Mucosa of rectum (tissue), 2 donors: ENCODE results near the gene ANKRD33B.
A peak's percentile ranks its signal among the peaks of the same experiment; 100 is the strongest.
"Not testable (repeated sequence)": the region's sequence is repeated elsewhere in the genome, so short reads cannot be mapped to it uniquely, and the experiment has no call there.

Source experiments
- H3K27ac ChIP-seq, 2 donors: one replicate each; pipeline ENCODE4 v1.7.0; 2013; ENCODE audit warnings: inconsistent platforms in 2 of 2, low read depth in 2 of 2, low read length in 2 of 2
- H3K27me3 ChIP-seq, 2 donors: one replicate each; pipeline ENCODE4 v1.7.0; 2013; ENCODE audit warnings: low read length in 2 of 2; ENCODE audit not compliant: control insufficient read depth in 2 of 2, insufficient read depth in 2 of 2
- H3K36me3 ChIP-seq, 2 donors: one replicate each; pipeline ENCODE4 v1.7.0; 2013; ENCODE audit warnings: low read length in 2 of 2; ENCODE audit not compliant: control insufficient read depth in 2 of 2, insufficient read depth in 2 of 2
- H3K4me1 ChIP-seq, 2 donors: one replicate each; pipeline ENCODE4 v1.7.0; 2013; ENCODE audit warnings: low read length in 2 of 2, mild to moderate bottlenecking in 1 of 2; ENCODE audit not compliant: control insufficient read depth in 2 of 2, insufficient read depth in 2 of 2
- H3K4me3 ChIP-seq, 2 donors: one replicate each; pipeline ENCODE4 v1.7.0; 2013; ENCODE audit warnings: low read length in 2 of 2
- H3K9ac ChIP-seq, 2 donors: one replicate each; pipeline ENCODE4 v1.7.0; 2013; ENCODE audit warnings: low read length in 2 of 2, low read depth in 1 of 2, mild to moderate bottlenecking in 1 of 2
- H3K9me3 ChIP-seq, 2 donors: one replicate each; pipeline ENCODE4 v1.7.0; 2013; ENCODE audit warnings: low read length in 2 of 2; ENCODE audit not compliant: control insufficient read depth in 2 of 2
- donor health status: healthy.
- donor health status: Normal muscosa, but diverticular disease.

The ANKRD33B gene

GRCh38 chr5:10567121-10567591 lies 3.3 kb downstream of the ANKRD33B start:
- H3K4me3 ChIP-seq = peak overlapping the region in 1 of 2 donors; percentile 5
- no peak overlapping the region for H3K27ac ChIP-seq
- H3K27me3 ChIP-seq = peaks cover 9 to 21% of the 10 kb centered on the region in 2 donors
- no peaks in the 10 kb centered on the region for H3K9me3 ChIP-seq
- no peak overlapping the region for H3K9ac ChIP-seq
- H3K4me1 ChIP-seq = peaks cover 10 to 12% of the 10 kb centered on the region in 2 donors
- no peaks in the 10 kb centered on the region for H3K36me3 ChIP-seq

GRCh38 chr5:10567781-10568321 lies 4.0 kb downstream of the ANKRD33B start:
- Histone ChIP-seq H3K27ac (no peak overlapping the region), H3K4me1 (peaks cover 9 to 12% of the 10 kb centered on the region in 2 donors), H3K36me3 (no peaks in the 10 kb centered on the region), H3K9ac (no peak overlapping the region), H3K27me3 (peaks cover 7 to 14% of the 10 kb centered on the region in 2 donors), H3K9me3 (no peaks in the 10 kb centered on the region), H3K4me3 (no peak overlapping the region)

GRCh38 chr5:10570540-10570939 lies 6.7 kb downstream of the ANKRD33B start:
- not testable (repeated sequence) for H3K27me3 ChIP-seq, H3K27ac ChIP-seq, H3K4me3 ChIP-seq, H3K9ac ChIP-seq, H3K36me3 ChIP-seq, H3K9me3 ChIP-seq, H3K4me1 ChIP-seq

DNA sequence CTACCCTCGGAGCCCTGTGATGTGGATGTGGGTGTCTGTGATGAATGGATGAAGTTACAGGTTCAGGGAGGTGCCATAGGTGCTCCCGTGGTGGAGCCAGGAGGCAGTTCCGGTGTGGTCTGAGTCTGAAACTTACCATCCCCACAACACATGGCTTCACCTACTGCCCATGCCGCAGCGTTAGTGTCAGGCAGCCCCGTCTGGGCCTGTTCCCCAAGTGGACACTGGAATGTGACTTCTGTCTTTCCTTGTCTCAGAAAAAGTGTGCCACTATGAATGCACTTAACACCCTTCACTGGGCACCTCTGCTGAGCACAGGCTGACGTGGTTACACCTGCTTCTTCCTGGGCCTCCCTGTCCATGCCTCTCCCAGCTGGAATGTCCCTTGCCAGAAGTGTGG lies 8.6 kb downstream of the ANKRD33B start:
- H3K27ac ChIP-seq = no peak overlapping the region
- H3K27me3 ChIP-seq = no peaks in the 10 kb centered on the region
- H3K9me3 ChIP-seq = no peaks in the 10 kb centered on the region
- no peak overlapping the region for H3K9ac ChIP-seq
- no peak overlapping the region for H3K4me3 ChIP-seq
- H3K36me3 ChIP-seq = no peaks in the 10 kb centered on the region
- peaks cover 2 to 3% of the 10 kb centered on the region in 2 donors for H3K4me1 ChIP-seq

GRCh38 chr5:10573487-10574145 lies 9.7 kb downstream of the ANKRD33B start:
- Histone ChIP-seq H3K4me1 (peaks cover 3 to 4% of the 10 kb centered on the region in 2 donors), H3K9ac (no peak overlapping the region), H3K4me3 (no peak overlapping the region), H3K9me3 (no peaks in the 10 kb centered on the region), H3K27ac (no peak overlapping the region), H3K27me3 (no peaks in the 10 kb centered on the region), H3K36me3 (no peaks in the 10 kb centered on the region)

GRCh38 chr5:10574879-10575278 lies 11.0 kb downstream of the ANKRD33B start:
- not testable (repeated sequence) for H3K27ac ChIP-seq, H3K27me3 ChIP-seq, H3K9ac ChIP-seq, H3K4me1 ChIP-seq, H3K4me3 ChIP-seq, H3K36me3 ChIP-seq, H3K9me3 ChIP-seq

- Histone ChIP-seq H3K9ac (no peak overlapping the region), H3K27ac (no peak overlapping the region), H3K36me3 (no peaks in the 10 kb centered on the region), H3K4me3 (no peak overlapping the region), H3K4me1 (peaks cover 3 to 4% of the 10 kb centered on the region in 2 donors), H3K9me3 (no peaks in the 10 kb centered on the region), H3K27me3 (no peaks in the 10 kb centered on the region)
Measured at GRCh38 chr5:10576121-10576789, 12.4 kb downstream of the ANKRD33B start.

GRCh38 chr5:10576790-10577189 lies 12.9 kb downstream of the ANKRD33B start:
- H3K27me3 ChIP-seq = no peaks in the 10 kb centered on the region
- H3K4me3 ChIP-seq = no peak overlapping the region
- peaks cover 4% of the 10 kb centered on the region in 2 donors for H3K4me1 ChIP-seq
- no peaks in the 10 kb centered on the region for H3K36me3 ChIP-seq
- no peaks in the 10 kb centered on the region for H3K9me3 ChIP-seq
- H3K9ac ChIP-seq = no peak overlapping the region
- no peak overlapping the region for H3K27ac ChIP-seq

DNA sequence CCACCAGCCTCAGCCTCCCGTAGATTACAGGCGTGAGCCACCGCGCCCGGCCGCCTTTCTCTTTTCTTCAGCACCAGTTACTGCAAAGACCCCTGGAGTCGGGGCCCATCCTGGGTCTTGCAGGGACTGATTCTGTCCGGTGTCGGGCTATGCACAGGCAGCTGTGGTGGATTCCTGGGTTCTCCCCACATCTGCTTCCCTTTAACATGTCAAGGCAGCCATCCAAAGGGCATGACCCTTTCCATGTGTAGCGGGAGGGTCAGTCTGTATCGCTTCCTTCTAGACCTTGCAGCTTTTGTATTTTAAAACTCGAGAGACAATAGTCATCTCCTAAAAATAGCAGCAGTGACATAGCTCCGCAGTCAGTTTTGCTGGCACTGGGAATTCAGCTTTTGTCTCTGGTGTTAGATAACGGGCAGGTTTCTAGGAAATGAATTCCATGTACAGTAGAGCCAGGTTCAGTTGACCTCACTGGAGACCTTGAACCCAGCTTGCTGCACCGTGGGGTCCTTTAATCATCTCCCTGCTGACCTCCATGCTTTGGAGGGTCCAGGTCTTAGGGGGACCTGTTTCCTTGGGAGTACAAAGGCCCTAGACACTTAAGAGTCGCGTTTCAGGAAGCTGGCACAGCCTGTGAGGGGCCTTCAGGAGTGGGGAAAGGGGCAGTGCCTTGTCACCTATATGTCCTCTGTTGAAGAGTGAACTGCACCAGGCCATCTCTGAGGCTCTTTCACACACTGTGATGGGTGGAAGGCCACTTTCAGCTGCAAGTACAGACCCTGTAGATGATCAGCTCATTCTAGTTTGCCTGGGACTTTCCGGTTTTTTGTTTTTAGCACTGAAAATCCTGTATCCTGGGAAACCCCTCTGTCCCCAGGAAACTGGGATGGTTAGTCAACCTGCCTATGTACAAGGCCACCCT lies 13.8 kb downstream of the ANKRD33B start:
- Histone ChIP-seq H3K27me3 (no peaks in the 10 kb centered on the region), H3K4me3 (no peak overlapping the region), H3K27ac (peak overlapping the region; percentile 11 to 13), H3K4me1 (peaks cover 4 to 6% of the 10 kb centered on the region in 2 donors), H3K9ac (no peak overlapping the region), H3K36me3 (no peaks in the 10 kb centered on the region), H3K9me3 (no peaks in the 10 kb centered on the region)
